Neural progenitor cell (in vitro differentiated cells): Measurements from ENCODE around the gene TSHZ1. TPM values are rescaled to one million over a fixed set of nuclear protein-coding genes. Genes with fewer than 3 reads are reported as not detected.

Source experiments
- DNase-seq: peaks from one replicate; pipeline ENCODE4 v3.0.0-alpha.2; 2016; ENCODE audit warnings: low spot score
- H2AFZ ChIP-seq: fragments of 200-600 bp; sonication (generic); replicated peaks from 2 replicates; pipeline ENCODE4 v1.6.1; 2016; ENCODE audit warnings: antibody characterized with exemption
- H3F3A ChIP-seq: fragments of 200-600 bp; sonication (generic); 2 replicates; pipeline ENCODE4 v1.6.1; 2016; ENCODE audit warnings: antibody characterized with exemption, low read depth
- H3K27ac ChIP-seq: fragments of 200-600 bp; sonication (generic); 2 replicates; pipeline ENCODE4 v1.5.1; 2016; ENCODE audit warnings: mild to moderate bottlenecking
- H3K27me3 ChIP-seq: fragments of 200-600 bp; sonication (generic); 2 replicates; pipeline ENCODE4 v1.6.1; 2016; ENCODE audit warnings: mild to moderate bottlenecking, moderate library complexity
- H3K36me3 ChIP-seq: fragments of 200-600 bp; sonication (generic); 2 replicates; pipeline ENCODE4 v1.5.1; 2016
- H3K4me1 ChIP-seq: fragments of 200-600 bp; sonication (generic); 2 replicates; pipeline ENCODE4 v1.6.1; 2016; ENCODE audit warnings: mixed run types
- H3K4me2 ChIP-seq: fragments of 200-600 bp; sonication (generic); 2 replicates; pipeline ENCODE4 v1.6.1; 2016
- H3K4me3 ChIP-seq: fragments of 200-600 bp; sonication (generic); 2 replicates; pipeline ENCODE4 v1.5.1; 2016
- H3K79me2 ChIP-seq: fragments of 200-600 bp; sonication (generic); 2 replicates; pipeline ENCODE4 v1.6.1; 2016; ENCODE audit warnings: low read depth
- H3K9ac ChIP-seq: fragments of 200-600 bp; sonication (generic); 2 replicates; pipeline ENCODE4 v1.6.1; 2016
- H3K9me3 ChIP-seq: fragments of 200-600 bp; sonication (generic); 2 replicates; pipeline ENCODE4 v1.5.1; 2016; ENCODE audit warnings: low read depth
- H4K20me1 ChIP-seq: fragments of 200-600 bp; sonication (generic); 2 replicates; pipeline ENCODE4 v1.6.1; 2016; ENCODE audit warnings: low read depth
- H3K27ac Mint-ChIP-seq: 3 replicates; pipeline ENCODE4 v1.8.0; 2021; ENCODE audit warnings: mixed read lengths
- H3K27me3 Mint-ChIP-seq: 2 replicates; pipeline ENCODE4 v1.8.0; 2022; ENCODE audit warnings: low read depth, mild to moderate bottlenecking, inconsistent platforms, moderate library complexity, mixed read lengths; ENCODE audit not compliant: insufficient read depth
- H3K36me3 Mint-ChIP-seq: 3 replicates; pipeline ENCODE4 v1.8.0; 2021; ENCODE audit warnings: mixed read lengths
- H3K4me1 Mint-ChIP-seq: 3 replicates; pipeline ENCODE4 v1.8.0; 2021; ENCODE audit warnings: mixed read lengths
- H3K4me3 Mint-ChIP-seq: 3 replicates; pipeline ENCODE4 v1.8.0; 2021; ENCODE audit warnings: mild to moderate bottlenecking, moderate library complexity, mixed read lengths
- H3K9me3 Mint-ChIP-seq: 3 replicates; pipeline ENCODE4 v1.8.0; 2020; ENCODE audit warnings: mixed read lengths
- EZH2 ChIP-seq: fragments of 200-600 bp; sonication (generic); IDR thresholded peaks from 2 replicates; pipeline ENCODE4 v1.6.1; 2017; ENCODE audit warnings: antibody characterized with exemption, mild to moderate bottlenecking, moderate library complexity
- EZH2phosphoT487 ChIP-seq: fragments of 200-600 bp; sonication (generic); IDR thresholded peaks from 2 replicates; pipeline ENCODE4 v1.6.1; 2017; ENCODE audit warnings: antibody characterized with exemption
- total RNA-seq: library from RNA; depleted of rRNA; stranded (reverse); fragments of >200 nt; gene quantifications from 2 replicates; pipeline ENCODE4 v1.2.3, GENCODE V29; 2015; ENCODE audit warnings: low replicate concordance
- TF ChIP-seq, protein P1 (sequence below): fragments of 200-600 bp; sonication (generic); IDR thresholded peaks from 2 replicates; pipeline ENCODE4 v1.5.1; 2017; ENCODE audit warnings: antibody characterized with exemption, mild to moderate bottlenecking

TSHZ1 gene
- total RNA-seq, 1 donor from 2014 or later, result 0.06 TPM

DNA sequence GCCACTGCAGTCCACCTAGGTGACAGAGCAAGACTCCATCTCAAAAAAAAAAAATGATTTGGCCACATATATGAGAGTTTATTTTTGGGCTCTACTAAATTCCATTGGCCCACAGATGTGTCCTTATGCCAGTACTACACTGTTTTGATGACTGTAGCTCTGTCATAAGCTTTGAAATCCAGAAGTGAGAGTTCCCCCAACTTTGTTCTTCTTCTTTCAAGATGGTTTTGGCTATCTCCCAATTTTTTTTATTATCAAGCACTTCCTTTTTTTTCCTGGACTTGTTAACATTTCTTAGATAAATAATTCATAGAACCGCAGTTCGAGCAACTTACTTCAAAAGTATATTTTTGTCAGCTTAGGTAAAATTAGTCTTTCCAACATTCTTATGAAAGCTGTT lies 96.9 kb downstream of the TSHZ1 start:
- Histone ChIP-seq H3F3A (no peaks in the 10 kb centered on the region), H3K79me2 (no peaks in the 10 kb centered on the region), H3K27ac (no peak overlapping the region), H3K4me1 (no peaks in the 10 kb centered on the region), H2AFZ (no peak overlapping the region), H4K20me1 (no peaks in the 10 kb centered on the region), H3K4me3 (no peak overlapping the region), H3K36me3 (no peaks in the 10 kb centered on the region), H3K9ac (no peak overlapping the region), H3K4me2 (no peak overlapping the region), H3K9me3 (no peaks in the 10 kb centered on the region), H3K27me3 (no peaks in the 10 kb centered on the region)
- no peaks in the 10 kb centered on the region for H3K36me3 Mint-ChIP-seq
- H3K27ac Mint-ChIP-seq, result no peak overlapping the region
- H3K9me3 Mint-ChIP-seq, result peaks cover 24% of the 10 kb centered on the region
- H3K4me3 Mint-ChIP-seq, result no peak overlapping the region
- DNase-seq, result no peak
- no peaks in the 10 kb centered on the region for H3K4me1 Mint-ChIP-seq
- no peak for TF ChIP-seq EZH2phosphoT487
- TF ChIP-seq, protein P1, sequence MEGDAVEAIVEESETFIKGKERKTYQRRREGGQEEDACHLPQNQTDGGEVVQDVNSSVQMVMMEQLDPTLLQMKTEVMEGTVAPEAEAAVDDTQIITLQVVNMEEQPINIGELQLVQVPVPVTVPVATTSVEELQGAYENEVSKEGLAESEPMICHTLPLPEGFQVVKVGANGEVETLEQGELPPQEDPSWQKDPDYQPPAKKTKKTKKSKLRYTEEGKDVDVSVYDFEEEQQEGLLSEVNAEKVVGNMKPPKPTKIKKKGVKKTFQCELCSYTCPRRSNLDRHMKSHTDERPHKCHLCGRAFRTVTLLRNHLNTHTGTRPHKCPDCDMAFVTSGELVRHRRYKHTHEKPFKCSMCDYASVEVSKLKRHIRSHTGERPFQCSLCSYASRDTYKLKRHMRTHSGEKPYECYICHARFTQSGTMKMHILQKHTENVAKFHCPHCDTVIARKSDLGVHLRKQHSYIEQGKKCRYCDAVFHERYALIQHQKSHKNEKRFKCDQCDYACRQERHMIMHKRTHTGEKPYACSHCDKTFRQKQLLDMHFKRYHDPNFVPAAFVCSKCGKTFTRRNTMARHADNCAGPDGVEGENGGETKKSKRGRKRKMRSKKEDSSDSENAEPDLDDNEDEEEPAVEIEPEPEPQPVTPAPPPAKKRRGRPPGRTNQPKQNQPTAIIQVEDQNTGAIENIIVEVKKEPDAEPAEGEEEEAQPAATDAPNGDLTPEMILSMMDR, result no peak
- TF ChIP-seq EZH2, result no peak
- H3K27me3 Mint-ChIP-seq, result peaks cover 10% of the 10 kb centered on the region

DNA sequence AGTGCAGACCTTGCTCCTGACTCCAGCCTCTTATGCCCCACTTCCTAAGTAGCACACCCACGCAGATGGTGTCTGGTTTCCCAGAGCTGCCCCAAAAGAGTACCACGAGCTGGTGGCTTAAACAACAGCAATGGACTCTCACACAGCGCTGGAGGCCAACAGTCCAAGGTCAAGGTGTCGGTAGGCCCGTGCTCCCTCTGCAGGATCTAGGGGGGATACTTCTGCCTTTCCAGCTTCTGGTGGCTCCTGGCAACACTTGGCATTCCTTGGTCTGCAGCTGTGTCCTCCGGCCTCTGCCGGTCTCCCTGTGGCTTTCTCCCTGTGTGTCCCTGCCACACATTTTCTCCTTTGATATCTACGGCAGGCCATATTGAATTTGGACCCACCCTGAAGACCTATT lies 99.0 kb downstream of the TSHZ1 start:
- Mint-ChIP-seq H3K4me3 (no peak overlapping the region), H3K9me3 (peaks cover 24% of the 10 kb centered on the region), H3K27me3 (peaks cover 9% of the 10 kb centered on the region), H3K27ac (no peak overlapping the region), H3K36me3 (no peaks in the 10 kb centered on the region), H3K4me1 (no peaks in the 10 kb centered on the region)
- Histone ChIP-seq H3K4me3 (no peak overlapping the region), H3K27me3 (no peaks in the 10 kb centered on the region), H3K4me2 (no peak overlapping the region), H3K4me1 (no peaks in the 10 kb centered on the region), H4K20me1 (no peaks in the 10 kb centered on the region), H3F3A (no peaks in the 10 kb centered on the region), H2AFZ (no peak overlapping the region), H3K9me3 (no peaks in the 10 kb centered on the region), H3K79me2 (no peaks in the 10 kb centered on the region), H3K9ac (no peak overlapping the region), H3K27ac (no peak overlapping the region), H3K36me3 (no peaks in the 10 kb centered on the region)
- TF ChIP-seq EZH2phosphoT487 (no peak), EZH2 (no peak)
- TF ChIP-seq, protein P1, result no peak
- no peak for DNase-seq

DNA sequence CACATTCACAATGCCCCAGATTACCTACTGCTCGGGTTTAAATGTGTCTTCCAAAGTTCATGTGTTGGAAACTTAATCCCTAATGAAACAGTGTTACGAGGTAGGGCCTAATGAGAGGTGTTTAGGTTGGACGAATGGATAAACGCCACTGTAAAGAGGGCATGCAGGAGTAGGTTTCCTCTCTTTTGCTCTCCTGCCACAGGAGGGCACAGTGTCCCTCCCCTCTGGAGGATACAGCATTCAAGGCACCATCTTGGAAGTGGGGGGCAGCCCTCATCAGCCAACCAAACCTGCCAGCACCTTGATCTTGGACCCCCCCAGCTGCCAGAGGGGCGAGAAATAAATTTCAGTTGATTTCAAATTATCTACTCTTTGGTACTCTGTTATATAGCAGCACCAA lies 103.5 kb downstream of the TSHZ1 start:
- Histone ChIP-seq H3K4me3 (no peak overlapping the region), H4K20me1 (no peaks in the 10 kb centered on the region), H3K4me1 (no peaks in the 10 kb centered on the region), H3K36me3 (no peaks in the 10 kb centered on the region), H3K9ac (no peak overlapping the region), H3K27ac (no peak overlapping the region), H3F3A (no peaks in the 10 kb centered on the region), H3K27me3 (no peaks in the 10 kb centered on the region), H3K4me2 (no peak overlapping the region), H2AFZ (no peak overlapping the region), H3K79me2 (no peaks in the 10 kb centered on the region), H3K9me3 (no peaks in the 10 kb centered on the region)
- TF ChIP-seq EZH2 (no peak), EZH2phosphoT487 (no peak)
- TF ChIP-seq, protein P1, result peak; percentile 10
- Mint-ChIP-seq H3K36me3 (no peaks in the 10 kb centered on the region), H3K27me3 (peaks cover 7% of the 10 kb centered on the region), H3K27ac (no peak overlapping the region), H3K4me3 (no peak overlapping the region), H3K9me3 (peaks cover 14% of the 10 kb centered on the region), H3K4me1 (no peaks in the 10 kb centered on the region)
- no peak for DNase-seq
